ELR (cell line): Measurements from ENCODE around the gene VPS13D.

ENCODE experiments used
- DNase-seq: peaks from one replicate; pipeline ENCODE4 v3.0.0-alpha.2; 2015; ENCODE audit warnings: low read depth

Gene VPS13D

GRCh38 chr1:12229835-12230548 is at the start of gene VPS13D:
Gene VPS13D (plus strand): TSS chr1:12230030. CDS start chr1:12234267, 4,237 bp downstream.
- DNase-seq = peak; percentile 82

GRCh38 chr1:12180315-12180714 is 49.5 kb upstream of the VPS13D start:
- no peak for DNase-seq

- DNase-seq = no peak
Observed at GRCh38 chr1:12180903-12181302, 48.9 kb upstream of the VPS13D start.

- DNase-seq = no peak
Observed at GRCh38 chr1:12181568-12181967, 48.3 kb upstream of the VPS13D start.

- DNase-seq = no peak
Observed at GRCh38 chr1:12182410-12182984, 47.3 kb upstream of the VPS13D start.

GRCh38 chr1:12183095-12183794 is 46.6 kb upstream of the VPS13D start:
- no peak for DNase-seq

GRCh38 chr1:12184008-12184681 is 45.7 kb upstream of the VPS13D start:
- peak; percentile 66 for DNase-seq

GRCh38 chr1:12185036-12185917 is 44.6 kb upstream of the VPS13D start:
- no peak for DNase-seq

- peak; percentile 15 for DNase-seq
Observed at GRCh38 chr1:12185918-12186678, 43.7 kb upstream of the VPS13D start.

GRCh38 chr1:12186679-12186985 is 43.2 kb upstream of the VPS13D start:
- DNase-seq = no peak

GRCh38 chr1:12188115-12188514 is 41.7 kb upstream of the VPS13D start:
- DNase-seq = peak; percentile 22

GRCh38 chr1:12188657-12189327 is 41.0 kb upstream of the VPS13D start:
- no peak for DNase-seq

- DNase-seq = no peak
Observed at GRCh38 chr1:12189328-12189682, 40.5 kb upstream of the VPS13D start.

- DNase-seq = no peak
Observed at GRCh38 chr1:12191242-12192032, 38.4 kb upstream of the VPS13D start.

GRCh38 chr1:12194666-12195216 is 35.1 kb upstream of the VPS13D start:
- DNase-seq = no peak

- no peak for DNase-seq
Observed at GRCh38 chr1:12195416-12195815, 34.4 kb upstream of the VPS13D start.

- no peak for DNase-seq
Observed at GRCh38 chr1:12196641-12197482, 33.0 kb upstream of the VPS13D start.

- DNase-seq = no peak
Observed at GRCh38 chr1:12197483-12197880, 32.3 kb upstream of the VPS13D start.

- no peak for DNase-seq
Observed at GRCh38 chr1:12200208-12200607, 29.6 kb upstream of the VPS13D start.
